ENCODE measurements around the gene UNC13C. TPM values are rescaled to one million over a fixed set of nuclear protein-coding genes. Genes with fewer than 3 reads are reported as not detected.
A peak's percentile ranks its signal among the peaks of the same experiment; 100 is the strongest.

Gene UNC13C
- total and polyA plus RNA-seq, 8 donors: 0.03 to 6.4 (median 2.3) TPM; not detected in 3

GRCh38 chr15:54227569-54227968 is 249.3 kb downstream of the UNC13C start:
- H3K4me1 ChIP-seq: no peaks in the 10 kb centered on the region
- H3K9me3 ChIP-seq: peaks cover 0 to 26% (median 7%) of the 10 kb centered on the region in 4 donors
- no peaks in the 10 kb centered on the region for H3K27me3 ChIP-seq
- DNase-seq: no peak
- TF ChIP-seq POLR2A (IDR thresholded peaks at IDR 0.05): no peak
- TF ChIP-seq POLR2AphosphoS5 (IDR thresholded peaks at IDR 0.05): no peak
- TF ChIP-seq EP300 (IDR thresholded peaks at IDR 0.05): no peak
- no peak for TF ChIP-seq CTCF (IDR thresholded peaks at IDR 0.05)
- no peak overlapping the region for H3K27ac ChIP-seq
- intact Hi-C loops (cut with DNase I; ENCODE audit: low total_unique reads): no loop called here
- no peak overlapping the region for H3K4me3 ChIP-seq
- WGBS, 5 donors: 76 to 92% (median 89%) methylated on average over 4 of the region's 4 CpGs
- H3K36me3 ChIP-seq: no peaks in the 10 kb centered on the region

GRCh38 chr15:54250326-54250725 is 272.1 kb downstream of the UNC13C start:
- Histone ChIP-seq H3K27me3 (no peaks in the 10 kb centered on the region), H3K9me3 (no peaks in the 10 kb centered on the region), H3K4me1 (no peaks in the 10 kb centered on the region), H3K27ac (no peak overlapping the region), H3K36me3 (no peaks in the 10 kb centered on the region), H3K4me3 (no peak overlapping the region)
- TF ChIP-seq POLR2A (IDR thresholded peaks at IDR 0.05) (no peak), CTCF (IDR thresholded peaks at IDR 0.05) (no peak), EP300 (IDR thresholded peaks at IDR 0.05) (no peak), POLR2AphosphoS5 (IDR thresholded peaks at IDR 0.05) (no peak)
- DNase-seq: no peak
- WGBS, 5 donors: 58 to 75% (median 69%) methylated on average over 3 of the region's 3 CpGs
- intact Hi-C loops (cut with DNase I; ENCODE audit: low total_unique reads): no loop called here

- Histone ChIP-seq H3K4me3 (no peak overlapping the region), H3K27me3 (no peaks in the 10 kb centered on the region), H3K9me3 (no peaks in the 10 kb centered on the region), H3K36me3 (no peaks in the 10 kb centered on the region), H3K27ac (no peak overlapping the region), H3K4me1 (no peaks in the 10 kb centered on the region)
- 80 to 94% (median 93%) methylated on average over 6 of the region's 6 CpGs for WGBS, 5 donors
- intact Hi-C loops (cut with DNase I; ENCODE audit: low total_unique reads): no loop called here
- DNase-seq: no peak
- TF ChIP-seq POLR2AphosphoS5 (IDR thresholded peaks at IDR 0.05) (no peak), POLR2A (IDR thresholded peaks at IDR 0.05) (no peak), EP300 (IDR thresholded peaks at IDR 0.05) (no peak)
These were observed 277.9 kb downstream of the UNC13C start for GRCh38 chr15:54256190-54256589.

- WGBS, 5 donors: 27 to 45% (median 41%) methylated on average over 3 of the region's 3 CpGs
- Histone ChIP-seq H3K9me3 (no peaks in the 10 kb centered on the region), H3K4me3 (no peak overlapping the region), H3K27me3 (no peaks in the 10 kb centered on the region), H3K27ac (no peak overlapping the region), H3K4me1 (no peaks in the 10 kb centered on the region), H3K36me3 (no peaks in the 10 kb centered on the region)
- TF ChIP-seq CTCF (IDR thresholded peaks at IDR 0.05) (no peak), EP300 (IDR thresholded peaks at IDR 0.05) (no peak), POLR2A (IDR thresholded peaks at IDR 0.05) (no peak), POLR2AphosphoS5 (IDR thresholded peaks at IDR 0.05) (no peak)
- intact Hi-C loops (cut with DNase I; ENCODE audit: low total_unique reads): no loop called here
- DNase-seq: no peak
These were observed 295.7 kb downstream of the UNC13C start for GRCh38 chr15:54273928-54274327.

- Histone ChIP-seq H3K4me1 (no peaks in the 10 kb centered on the region), H3K27me3 (no peaks in the 10 kb centered on the region), H3K36me3 (no peaks in the 10 kb centered on the region), H3K27ac (peak overlapping the region in 1 of 5 donors; percentile 25), H3K9me3 (no peaks in the 10 kb centered on the region), H3K4me3 (no peak overlapping the region)
- WGBS, 5 donors: 64 to 88% (median 67%) methylated on average over 4 of the region's 4 CpGs
- TF ChIP-seq POLR2A (IDR thresholded peaks at IDR 0.05) (no peak), CTCF (IDR thresholded peaks at IDR 0.05) (no peak), POLR2AphosphoS5 (IDR thresholded peaks at IDR 0.05) (no peak)
- intact Hi-C loops (cut with DNase I; ENCODE audit: low total_unique reads): no loop called here
- DNase-seq: no peak
These were observed 299.6 kb downstream of the UNC13C start for GRCh38 chr15:54277834-54278233.
